GM18861 (cell line): ENCODE data around the gene FMNL1.
A peak's percentile ranks its signal among the peaks of the same experiment; 100 is the strongest.
"Not testable (repeated sequence)": the region's sequence is repeated elsewhere in the genome, so short reads cannot be mapped to it uniquely, and the experiment has no call there.

Experiments used
- ATAC-seq: cut with Tn5 transposase; IDR thresholded peaks from one replicate; pipeline ENCODE4 v1.9.1; 2021; ENCODE audit not compliant: unreplicated experiment

FMNL1 gene

DNA sequence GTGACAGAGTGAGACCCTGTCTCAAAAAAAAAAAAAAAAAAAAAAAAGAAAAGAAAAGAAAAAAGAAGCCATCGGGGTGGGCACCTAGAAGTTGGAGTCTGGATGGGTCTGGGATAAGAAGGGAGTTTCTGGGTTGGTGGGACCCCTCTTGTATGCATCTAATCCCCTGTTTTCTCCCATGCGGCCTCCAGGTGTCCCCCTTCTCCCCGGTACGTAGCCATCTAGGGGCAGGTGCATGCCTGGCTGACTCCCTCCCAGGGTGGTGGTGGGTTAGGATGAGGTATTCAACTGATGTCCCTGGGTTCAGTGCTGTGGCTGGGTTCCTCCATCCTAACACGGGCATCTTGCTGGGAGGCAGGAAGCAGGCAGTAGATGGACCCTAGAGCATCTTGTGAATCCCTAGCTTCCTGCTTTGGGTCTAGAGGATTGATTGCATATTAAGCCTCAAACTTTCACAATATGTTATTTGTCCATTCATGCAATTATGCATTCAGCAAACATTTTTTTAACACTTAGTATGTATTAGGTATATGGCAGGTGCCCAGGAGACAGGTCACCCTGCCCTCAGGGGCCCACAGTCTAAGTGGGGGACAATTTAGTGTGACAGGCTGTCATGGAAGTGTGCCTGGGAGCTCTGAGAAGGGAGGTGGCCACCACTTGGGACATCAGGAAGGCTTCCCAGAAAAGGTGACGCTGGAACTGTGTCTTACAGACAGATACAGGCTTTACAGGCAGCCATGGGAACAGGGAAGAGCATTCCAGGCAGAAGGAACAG, 13.1 kb downstream of the FMNL1 start:
- no peak for ATAC-seq

GRCh38 chr17:45235416-45236281, 14.0 kb downstream of the FMNL1 start:
- no peak for ATAC-seq

GRCh38 chr17:45236282-45236606, 14.6 kb downstream of the FMNL1 start:
- ATAC-seq, result no peak

DNA sequence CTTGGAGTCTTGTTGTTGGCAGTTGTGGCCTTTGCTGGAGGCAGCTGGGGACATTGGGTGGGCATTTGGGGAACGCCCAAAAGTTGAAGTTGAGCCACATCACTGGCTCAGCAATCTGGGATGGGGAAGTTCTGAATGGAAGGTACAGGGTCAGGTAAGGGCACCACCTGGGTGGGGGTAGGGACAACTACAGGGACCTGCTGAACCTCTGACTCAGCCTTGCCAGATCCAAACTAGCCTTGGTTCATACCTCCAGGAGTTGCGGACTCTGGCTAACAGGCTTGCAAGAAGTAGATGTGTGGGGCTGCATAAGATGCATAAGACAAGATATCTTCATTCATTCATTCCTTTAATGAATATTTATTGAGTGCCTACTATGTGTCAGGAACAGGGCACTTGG, 16.0 kb downstream of the FMNL1 start:
- ATAC-seq, result no peak

- ATAC-seq, result no peak
Observed at GRCh38 chr17:45238155-45238774, 16.6 kb downstream of the FMNL1 start.

DNA sequence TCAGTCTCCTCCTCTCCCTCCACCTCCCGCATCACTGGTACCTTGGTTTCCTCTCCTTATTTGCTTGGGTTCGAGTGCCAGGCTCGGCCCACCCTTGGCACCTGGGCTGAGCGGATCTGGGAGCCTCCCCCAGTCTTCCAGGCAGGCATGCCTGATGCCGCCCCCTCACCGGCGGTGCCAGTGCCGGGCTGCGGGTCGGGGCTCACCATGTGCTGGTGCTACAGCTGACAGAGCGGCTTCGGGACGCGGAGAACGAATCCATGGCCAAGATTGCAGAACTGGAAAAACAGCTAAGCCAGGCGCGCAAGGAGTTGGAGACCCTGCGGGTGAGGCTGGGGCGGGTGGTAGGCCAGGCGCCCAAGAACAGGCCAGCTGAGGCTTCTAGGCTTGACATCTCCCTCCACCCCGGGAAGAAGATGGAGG, 19.2 kb downstream of the FMNL1 start:
- ATAC-seq, result no peak

- ATAC-seq, result no peak
Observed at GRCh38 chr17:45241328-45242028, 19.8 kb downstream of the FMNL1 start.

DNA sequence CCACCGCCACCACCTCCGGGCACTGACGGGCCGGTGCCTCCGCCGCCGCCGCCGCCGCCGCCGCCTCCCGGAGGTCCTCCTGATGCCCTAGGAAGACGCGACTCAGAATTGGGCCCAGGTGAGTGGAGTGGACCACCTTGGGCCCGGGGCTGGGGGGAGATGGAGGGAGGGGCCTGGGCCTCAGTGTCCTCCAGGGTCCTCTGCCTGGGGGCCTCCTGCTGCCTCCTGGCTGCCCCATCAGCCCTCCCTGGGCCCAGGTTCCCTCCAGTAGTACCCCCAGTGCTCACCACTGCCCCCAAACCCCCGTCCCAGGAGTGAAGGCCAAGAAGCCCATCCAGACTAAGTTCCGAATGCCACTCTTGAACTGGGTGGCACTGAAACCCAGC, 20.3 kb downstream of the FMNL1 start:
- ATAC-seq, result no peak

GRCh38 chr17:45243750-45244149, 22.1 kb downstream of the FMNL1 start:
- ATAC-seq, result no peak

DNA sequence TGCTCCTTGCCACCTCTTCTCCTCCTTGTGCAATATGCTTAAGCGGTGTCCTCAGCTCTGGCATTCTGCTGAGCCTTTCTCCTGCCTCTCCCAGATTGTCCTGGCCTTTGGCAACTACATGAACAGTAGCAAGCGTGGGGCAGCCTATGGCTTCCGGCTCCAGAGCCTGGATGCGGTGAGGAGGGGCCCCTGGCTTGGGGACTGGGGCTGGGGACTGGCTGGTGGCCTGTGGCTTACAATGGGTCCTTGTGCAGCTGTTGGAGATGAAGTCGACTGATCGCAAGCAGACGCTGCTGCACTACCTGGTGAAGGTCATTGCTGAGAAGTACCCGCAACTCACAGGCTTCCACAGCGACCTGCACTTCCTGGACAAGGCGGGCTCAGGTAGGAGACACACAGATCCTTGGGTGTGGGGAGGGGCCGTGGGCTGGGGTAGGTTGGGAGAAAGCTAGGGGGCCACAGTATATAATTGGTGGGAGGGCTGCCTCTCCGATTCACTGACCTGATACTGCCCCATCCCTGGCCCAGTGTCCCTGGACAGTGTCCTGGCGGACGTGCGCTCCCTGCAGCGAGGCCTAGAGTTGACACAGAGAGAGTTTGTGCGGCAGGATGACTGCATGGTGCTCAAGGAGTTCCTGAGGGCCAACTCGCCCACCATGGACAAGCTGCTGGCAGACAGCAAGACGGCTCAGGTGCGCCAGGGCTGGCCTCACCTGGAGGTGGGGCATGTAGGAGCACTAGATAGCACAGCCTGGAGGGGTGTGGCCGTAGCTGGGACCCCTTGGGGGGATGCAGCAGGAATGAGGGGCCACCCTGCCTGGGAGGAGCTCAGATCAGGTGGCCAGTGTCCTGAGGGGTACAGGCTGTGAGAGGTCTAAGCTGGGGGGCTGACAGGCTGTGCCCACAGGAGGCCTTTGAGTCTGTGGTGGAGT, 23.3 kb downstream of the FMNL1 start:
- no peak for ATAC-seq

GRCh38 chr17:45246338-45246737, 24.7 kb downstream of the FMNL1 start:
- ATAC-seq, result no peak

GRCh38 chr17:45246861-45247428, 25.3 kb downstream of the FMNL1 start:
- no peak for ATAC-seq

- peak; percentile 43 for ATAC-seq
Observed at GRCh38 chr17:45247429-45248131, 25.9 kb downstream of the FMNL1 start.

- ATAC-seq, result peak; percentile 41
Observed at GRCh38 chr17:45248132-45248957, 26.7 kb downstream of the FMNL1 start.

DNA sequence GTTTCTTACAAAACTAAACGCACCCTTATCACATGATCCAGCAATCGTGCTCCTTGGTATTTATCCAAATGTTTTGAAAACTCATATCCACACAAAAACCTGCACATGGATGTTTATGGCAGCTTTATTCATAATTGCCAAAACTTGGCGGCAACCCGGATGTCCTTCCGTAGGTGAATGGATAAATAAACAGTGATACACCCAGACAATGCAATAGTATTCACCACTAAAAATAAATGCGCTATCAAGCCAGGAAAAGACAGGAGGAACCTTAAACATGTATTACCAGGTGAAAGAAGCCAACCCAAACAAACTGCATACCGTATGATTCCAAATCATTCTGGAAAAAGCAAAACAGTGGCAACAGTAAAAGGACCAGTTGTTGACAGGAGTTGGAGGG, 30.2 kb downstream of the FMNL1 start:
- ATAC-seq, result no peak

GRCh38 chr17:45253237-45253636, 31.6 kb downstream of the FMNL1 start:
- not testable (repeated sequence) for ATAC-seq

GRCh38 chr17:45253879-45254278, 32.2 kb downstream of the FMNL1 start:
- ATAC-seq, result no peak

GRCh38 chr17:45255358-45255757, 33.7 kb downstream of the FMNL1 start:
- ATAC-seq, result no peak
